Sigmoid colon (tissue), 7 donors: ENCODE data around the gene WFIKKN1. TPM values are rescaled to one million over a fixed set of nuclear protein-coding genes. Genes with fewer than 3 reads are reported as not detected.

Experiments
- DNase-seq: peaks from one replicate; pipeline ENCODE4 v3.0.0-alpha.2; 2019
- H3K27ac ChIP-seq, 4 donors: fragments of 200-600 bp; sonication (generic); one replicate each; pipeline ENCODE4 v1.5.1; 2016 to 2019; ENCODE audit warnings: mild to moderate bottlenecking in 1 of 4
- H3K27me3 ChIP-seq, 3 donors: fragments of 200-600 bp; sonication (generic); one replicate each; pipeline ENCODE4 v1.5.1; 2019; ENCODE audit warnings: mild to moderate bottlenecking in 1 of 3
- H3K36me3 ChIP-seq, 4 donors: fragments of 200-600 bp; sonication (generic); one replicate each; pipeline ENCODE4 v1.5.1; 2016 to 2019
- H3K4me1 ChIP-seq, 4 donors: fragments of 200-600 bp; sonication (generic); one replicate each; pipeline ENCODE4 v1.5.1; 2017 to 2019
- H3K4me3 ChIP-seq, 4 donors: fragments of 200-600 bp; sonication (generic); one replicate each; pipeline ENCODE4 v1.5.1; 2017 to 2019; ENCODE audit warnings: mild to moderate bottlenecking in 2 of 4, moderate library complexity in 1 of 4
- H3K9me3 ChIP-seq, 4 donors: fragments of 200-600 bp in 3 of 4; sonication (generic) in 3 of 4; one replicate each; pipeline versions ENCODE4 v1.5.1 to v1.6.1; 2013 to 2019
- EP300 ChIP-seq, 4 donors: sonication (generic); formaldehyde crosslinking; IDR thresholded peaks; one replicate each; pipeline ENCODE4 v1.6.1; 2017; ENCODE audit warnings: antibody characterized with exemption in 4 of 4
- POLR2A ChIP-seq, 2 donors: fragments of 450-650 bp; IDR thresholded peaks; one replicate each; pipeline ENCODE4 v1.6.1; 2016; ENCODE audit warnings: antibody characterized with exemption in 2 of 2, mild to moderate bottlenecking in 2 of 2, moderate library complexity in 2 of 2
- POLR2AphosphoS5 ChIP-seq, 4 donors: sonication (generic); formaldehyde crosslinking; IDR thresholded peaks; one replicate each; pipeline ENCODE4 v1.6.1; 2017; ENCODE audit warnings: antibody characterized with exemption in 4 of 4
- WGBS, 2 donors: extraction: QIAGEN DNeasy Blood & Tissue Kit; methylation state at CpG; one replicate each; pipeline ENCODE4 v1.1.7; 2013; 5-methylcytosine and 5-hydroxymethylcytosine counted together
- intact Hi-C: fragments of 100-400 bp; cut with DNase I; formaldehyde crosslinking; loops from one replicate; pipeline ENCODE4 v1.15.1; 2023
- polyA plus RNA-seq, 3 donors: library from polyadenylated mRNA; stranded (reverse); fragments of 200-250 nt; gene quantifications; one replicate each; pipeline ENCODE4 v1.2.3, GENCODE V29; 2013
- total RNA-seq, 4 donors: library from RNA; depleted of rRNA; stranded (reverse); fragments of >200 nt; gene quantifications; one replicate each; pipeline ENCODE4 v1.1.0, GENCODE V29; 2016
- TF ChIP-seq, protein P1 (sequence below), 4 experiments: fragments of 450-650 bp in 3 of 4; fragments of 200-600 bp in 1 of 4; IDR thresholded peaks; one replicate each; pipeline ENCODE4 v1.5.1; 2016 to 2019; ENCODE audit warnings: antibody characterized with exemption in 4 of 4, mild to moderate bottlenecking in 3 of 4, moderate library complexity in 2 of 4
- donor health status: healthy with polysubstance abuse.
- donor health status: Bipolar disorder and iron deficiency.
- donor health status: healthy.

Gene WFIKKN1
- total and polyA plus RNA-seq, 7 donors = 0.27 to 1.4 (median 0.49) TPM

- intact Hi-C loops = no loop called here
- Histone ChIP-seq H3K27ac (no peak overlapping the region), H3K9me3 (no peaks in the 10 kb centered on the region), H3K4me3 (no peak overlapping the region), H3K27me3 (no peaks in the 10 kb centered on the region), H3K36me3 (no peaks in the 10 kb centered on the region), H3K4me1 (peaks cover 0 to 7% (median 6%) of the 10 kb centered on the region in 4 donors)
- no peak for DNase-seq
- TF ChIP-seq POLR2A (IDR thresholded peaks at IDR 0.05) = no peak
- no peak for TF ChIP-seq POLR2AphosphoS5 (IDR thresholded peaks at IDR 0.05)
- no peak for TF ChIP-seq EP300 (IDR thresholded peaks at IDR 0.05)
- TF ChIP-seq, protein P1, sequence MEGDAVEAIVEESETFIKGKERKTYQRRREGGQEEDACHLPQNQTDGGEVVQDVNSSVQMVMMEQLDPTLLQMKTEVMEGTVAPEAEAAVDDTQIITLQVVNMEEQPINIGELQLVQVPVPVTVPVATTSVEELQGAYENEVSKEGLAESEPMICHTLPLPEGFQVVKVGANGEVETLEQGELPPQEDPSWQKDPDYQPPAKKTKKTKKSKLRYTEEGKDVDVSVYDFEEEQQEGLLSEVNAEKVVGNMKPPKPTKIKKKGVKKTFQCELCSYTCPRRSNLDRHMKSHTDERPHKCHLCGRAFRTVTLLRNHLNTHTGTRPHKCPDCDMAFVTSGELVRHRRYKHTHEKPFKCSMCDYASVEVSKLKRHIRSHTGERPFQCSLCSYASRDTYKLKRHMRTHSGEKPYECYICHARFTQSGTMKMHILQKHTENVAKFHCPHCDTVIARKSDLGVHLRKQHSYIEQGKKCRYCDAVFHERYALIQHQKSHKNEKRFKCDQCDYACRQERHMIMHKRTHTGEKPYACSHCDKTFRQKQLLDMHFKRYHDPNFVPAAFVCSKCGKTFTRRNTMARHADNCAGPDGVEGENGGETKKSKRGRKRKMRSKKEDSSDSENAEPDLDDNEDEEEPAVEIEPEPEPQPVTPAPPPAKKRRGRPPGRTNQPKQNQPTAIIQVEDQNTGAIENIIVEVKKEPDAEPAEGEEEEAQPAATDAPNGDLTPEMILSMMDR (IDR thresholded peaks at IDR 0.05) = no peak
- 93 to 95% methylated on average over 22 of the region's 22 CpGs for whole genome bisulfite sequencing, 2 donors
Measured at GRCh38 chr16:606656-607307, 24.0 kb upstream of the WFIKKN1 start.

- H3K9me3 ChIP-seq = no peaks in the 10 kb centered on the region
- WGBS, 2 donors = 63 to 74% methylated on average over 10 of the region's 10 CpGs
- TF ChIP-seq POLR2A (IDR thresholded peaks at IDR 0.05) (no peak), POLR2AphosphoS5 (IDR thresholded peaks at IDR 0.05) (no peak)
- TF ChIP-seq, protein P1 (IDR thresholded peaks at IDR 0.05) = no peak
Measured at GRCh38 chr16:608019-608418, 22.8 kb upstream of the WFIKKN1 start.

GRCh38 chr16:609316-609715 is 21.5 kb upstream of the WFIKKN1 start:
- Histone ChIP-seq H3K4me1 (peaks cover 0 to 7% (median 6%) of the 10 kb centered on the region in 4 donors), H3K9me3 (no peaks in the 10 kb centered on the region), H3K4me3 (no peak overlapping the region), H3K36me3 (no peaks in the 10 kb centered on the region), H3K27ac (no peak overlapping the region), H3K27me3 (no peaks in the 10 kb centered on the region)
- intact Hi-C loops = no loop called here
- 90 to 91% methylated on average over 13 of the region's 13 CpGs for WGBS, 2 donors
- DNase-seq = no peak
- no peak for TF ChIP-seq POLR2A (IDR thresholded peaks at IDR 0.05)
- TF ChIP-seq, protein P1 (IDR thresholded peaks at IDR 0.05) = no peak
- TF ChIP-seq EP300 (IDR thresholded peaks at IDR 0.05) = no peak
- no peak for TF ChIP-seq POLR2AphosphoS5 (IDR thresholded peaks at IDR 0.05)

More at GRCh38 chr16:608019-608418, 22.8 kb upstream of the WFIKKN1 start:
- peaks cover 0 to 7% (median 6%) of the 10 kb centered on the region in 4 donors for H3K4me1 ChIP-seq
- intact Hi-C loops = no loop called here
- no peak for DNase-seq
- no peak overlapping the region for H3K27ac ChIP-seq
- no peak overlapping the region for H3K4me3 ChIP-seq
- no peaks in the 10 kb centered on the region for H3K36me3 ChIP-seq
- no peaks in the 10 kb centered on the region for H3K27me3 ChIP-seq

DNA sequence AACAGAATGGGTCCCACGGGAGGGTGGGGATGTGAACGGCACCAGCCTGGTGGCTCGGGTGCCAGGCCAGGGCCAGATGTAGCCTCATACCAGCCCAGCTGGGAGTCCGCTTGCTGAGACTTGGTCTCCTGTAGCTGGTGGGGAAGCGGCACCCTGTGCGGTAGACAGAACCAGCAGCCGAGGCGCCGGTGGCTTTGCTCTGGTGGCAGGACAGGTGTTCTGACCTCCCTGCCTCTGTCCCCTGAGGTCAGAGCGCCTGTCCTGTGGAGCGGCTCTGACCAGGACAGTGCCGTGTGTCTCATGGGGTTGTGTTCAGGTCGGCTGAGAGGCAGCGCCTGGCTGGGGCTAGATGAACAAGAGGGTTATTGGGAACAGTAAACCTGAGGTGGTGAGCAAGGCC is 20.8 kb upstream of the WFIKKN1 start:
- DNase-seq = no peak
- H3K36me3 ChIP-seq = no peaks in the 10 kb centered on the region
- H3K4me3 ChIP-seq = no peak overlapping the region
- TF ChIP-seq EP300 (IDR thresholded peaks at IDR 0.05) (no peak), POLR2AphosphoS5 (IDR thresholded peaks at IDR 0.05) (no peak), POLR2A (IDR thresholded peaks at IDR 0.05) (no peak)
- TF ChIP-seq, protein P1 (IDR thresholded peaks at IDR 0.05) = no peak
- no peaks in the 10 kb centered on the region for H3K9me3 ChIP-seq
- intact Hi-C loops = no loop called here
- no peak overlapping the region for H3K27ac ChIP-seq
- peaks cover 0 to 7% (median 6%) of the 10 kb centered on the region in 4 donors for H3K4me1 ChIP-seq
- no peaks in the 10 kb centered on the region for H3K27me3 ChIP-seq
- 76 to 84% methylated on average over 14 of the region's 14 CpGs for WGBS, 2 donors
